WTC11 (cell line): ENCODE results near the gene GNG14. TPM values are rescaled to one million over a fixed set of nuclear protein-coding genes. Genes with fewer than 3 reads are reported as not detected.
A peak's percentile ranks its signal among the peaks of the same experiment; 100 is the strongest.

ENCODE experiments used
- ATAC-seq: fragments of 200-7000 bp; cut with Tn5 transposase; 2 replicates; pipeline ENCODE4 v1.10.0; 2021; ENCODE audit warnings: mild to moderate bottlenecking, moderate library complexity
- CTCF ChIA-PET: fragments of 300-600 bp; sonication (Branson Sonifier 250); formaldehyde crosslinking; loops from one replicate; lab custom pipeline; 2021; ENCODE audit warnings: antibody characterized with exemption; lab: Charles Lee
- POLR2A ChIA-PET: fragments of 350-600 bp; sonication (Branson Sonifier 250); formaldehyde crosslinking; loops from one replicate; lab custom pipeline; 2021; ENCODE audit warnings: antibody characterized with exemption; lab: Charles Lee
- DNase-seq: peaks from one replicate; pipeline ENCODE4 v3.0.0; 2021; ENCODE audit warnings: low spot score
- H3K27ac Mint-ChIP-seq: 2 replicates; pipeline ENCODE4 v1.8.0; 2021; ENCODE audit warnings: mixed read lengths
- H3K27me3 Mint-ChIP-seq: 2 replicates; pipeline ENCODE4 v1.8.0; 2021; ENCODE audit warnings: low read depth, mild to moderate bottlenecking, moderate library complexity, mixed read lengths
- H3K36me3 Mint-ChIP-seq: 2 replicates; pipeline ENCODE4 v1.8.0; 2021; ENCODE audit warnings: mixed read lengths
- H3K4me1 Mint-ChIP-seq: 2 replicates; pipeline ENCODE4 v1.8.0; 2022; ENCODE audit warnings: mixed read lengths
- H3K4me3 Mint-ChIP-seq: 2 replicates; pipeline ENCODE4 v1.8.0; 2021; ENCODE audit warnings: mild to moderate bottlenecking, moderate library complexity, mixed read lengths
- H3K9me3 Mint-ChIP-seq: 2 replicates; pipeline ENCODE4 v1.8.0; 2021; ENCODE audit warnings: mixed read lengths
- ARID4B ChIP-seq: sonication (generic); formaldehyde crosslinking; IDR thresholded peaks from 2 replicates; pipeline ENCODE4 v1.8.0; 2023; ENCODE audit warnings: missing genetic modification reagents, mild to moderate bottlenecking, borderline replicate concordance
- ATF2 ChIP-seq: sonication (generic); formaldehyde crosslinking; IDR thresholded peaks from 2 replicates; pipeline ENCODE4 v1.8.1; 2022; ENCODE audit warnings: low read depth, missing genetic modification reagents, borderline replicate concordance
- ATF6 ChIP-seq: sonication (generic); formaldehyde crosslinking; IDR thresholded peaks from 2 replicates; pipeline ENCODE4 v1.8.1; 2023; ENCODE audit warnings: mild to moderate bottlenecking, missing genetic modification reagents
- CBFB ChIP-seq: sonication (generic); formaldehyde crosslinking; IDR thresholded peaks from 2 replicates; pipeline ENCODE4 v1.8.1; 2022; ENCODE audit warnings: mild to moderate bottlenecking, low read depth, missing genetic modification reagents
- CTCF ChIP-seq: fragments of 200-600 bp; IDR thresholded peaks from 2 replicates; pipeline ENCODE4 v1.8.0; 2022; ENCODE audit warnings: antibody characterized with exemption
- E2F4 ChIP-seq: sonication (generic); formaldehyde crosslinking; IDR thresholded peaks from 2 replicates; pipeline ENCODE4 v1.8.1; 2022; ENCODE audit warnings: low read depth, mild to moderate bottlenecking, moderate library complexity, missing genetic modification reagents, borderline replicate concordance
- FOXJ3 ChIP-seq: sonication (generic); formaldehyde crosslinking; IDR thresholded peaks from 2 replicates; pipeline ENCODE4 v1.9.0; 2021; ENCODE audit warnings: missing genetic modification reagents, mild to moderate bottlenecking, borderline replicate concordance
- FOXP1 ChIP-seq: sonication (generic); formaldehyde crosslinking; IDR thresholded peaks from 2 replicates; pipeline ENCODE4 v1.8.0; 2022; ENCODE audit warnings: missing genetic modification reagents, mild to moderate bottlenecking, moderate library complexity, borderline replicate concordance
- HMGXB4 ChIP-seq: sonication (generic); formaldehyde crosslinking; IDR thresholded peaks from 2 replicates; pipeline ENCODE4 v1.8.1; 2023; ENCODE audit warnings: mild to moderate bottlenecking, moderate library complexity, missing genetic modification reagents
- NR3C1 ChIP-seq: sonication (generic); formaldehyde crosslinking; conservative IDR thresholded peaks from 2 replicates; pipeline ENCODE4 v1.8.1; 2023; ENCODE audit warnings: low read depth, mild to moderate bottlenecking, missing genetic modification reagents
- SMAD4 ChIP-seq: sonication (generic); formaldehyde crosslinking; IDR thresholded peaks from 2 replicates; pipeline ENCODE4 v1.8.0; 2022; ENCODE audit warnings: mild to moderate bottlenecking, missing genetic modification reagents
- TCF7 ChIP-seq: sonication (generic); formaldehyde crosslinking; IDR thresholded peaks from 2 replicates; pipeline ENCODE4 v1.8.0; 2022; ENCODE audit warnings: mild to moderate bottlenecking, low read depth, missing genetic modification reagents, moderate library complexity
- TEAD4 ChIP-seq: sonication (generic); formaldehyde crosslinking; IDR thresholded peaks from 2 replicates; pipeline ENCODE4 v1.8.0; 2022; ENCODE audit warnings: mild to moderate bottlenecking, missing genetic modification reagents
- ZNF281 ChIP-seq: sonication (generic); formaldehyde crosslinking; IDR thresholded peaks from 2 replicates; pipeline ENCODE4 v1.8.0; 2023; ENCODE audit warnings: mild to moderate bottlenecking, missing genetic modification reagents
- ZNF416 ChIP-seq: fragments of 250-450 bp; sonication (Bioruptor Pico); IDR thresholded peaks from 2 replicates; pipeline ENCODE4 v1.9.0; 2021; ENCODE audit warnings: mild to moderate bottlenecking, inconsistent platforms
- total RNA-seq: library from RNA; stranded (reverse); gene quantifications from 3 replicates; pipeline ENCODE4 v1.2.3, GENCODE V29; 2021

GNG14 gene
- total RNA-seq, 1 experiment from 2014 or later, result not detected

GRCh38 chr19:12695514-12695913 lies 7.7 kb downstream of the GNG14 start:
- Mint-ChIP-seq H3K4me3 (peak overlapping the region; percentile 90), H3K4me1 (peaks cover 3% of the 10 kb centered on the region), H3K27ac (no peak overlapping the region), H3K9me3 (no peaks in the 10 kb centered on the region), H3K27me3 (no peaks in the 10 kb centered on the region), H3K36me3 (peaks cover 8% of the 10 kb centered on the region; the same call in 1 of the 2 replicates)
- no peak for DNase-seq
- ChIA-PET POLR2A (interaction anchor here (2.1 kb wide), 1 partner anchor 14 kb away, joined by 13 read pairs; the partner anchor contains the start of gene DHPS), CTCF (interaction anchor here (0.6 to 1.1 kb wide), 3 partner anchors 23 to 79 kb away, joined by 3 read pairs; no protein-coding TSS in a partner anchor)
- TF ChIP-seq ZNF281 (CRISPR knock-in tag) (no peak), CTCF (no peak), FOXP1 (CRISPR knock-in tag) (no peak), E2F4 (CRISPR knock-in tag) (no peak), ZNF416 (CRISPR knock-in tag) (no peak)
- TF ChIP-seq, all 79 proteins: peak for 0
- no peak for ATAC-seq

GRCh38 chr19:12695997-12696365 lies 8.2 kb downstream of the GNG14 start:
- Mint-ChIP-seq H3K27me3 (no peaks in the 10 kb centered on the region), H3K4me1 (peaks cover 3% of the 10 kb centered on the region), H3K36me3 (peaks cover 12% of the 10 kb centered on the region), H3K9me3 (no peaks in the 10 kb centered on the region), H3K27ac (no peak overlapping the region), H3K4me3 (peak overlapping the region; percentile 90)
- POLR2A ChIA-PET, result interaction anchor here (0.8 to 2.1 kb wide), 4 partner anchors 15 to 62 kb away, joined by 3 to 13 read pairs (median 4); partner anchors contain the start of gene DHPS
- CTCF ChIA-PET, result interaction anchor here (0.8 to 1.9 kb wide), 4 partner anchors 62 to 79 kb away, joined by 3 to 10 read pairs (median 6); no protein-coding TSS in a partner anchor
- DNase-seq (no peak), ATAC-seq (peak; percentile 10)
- TF ChIP-seq HMGXB4 (CRISPR knock-in tag), result no peak
- TF ChIP-seq ATF6 (CRISPR knock-in tag), result 0 out of 2 replicates have a peak, but pooled peaks have one; percentile 29
- TF ChIP-seq SMAD4 (CRISPR knock-in tag), result no peak
- no peak for TF ChIP-seq NR3C1 (CRISPR knock-in tag)
- no peak for TF ChIP-seq FOXJ3 (CRISPR knock-in tag)
- TF ChIP-seq ATF2 (CRISPR knock-in tag), result no peak
- 0 out of 2 replicates have a peak, but pooled peaks have one; percentile 62 for TF ChIP-seq TCF7 (CRISPR knock-in tag)
- no peak for TF ChIP-seq TEAD4
- TF ChIP-seq ARID4B (CRISPR knock-in tag), result no peak
- no peak for TF ChIP-seq CBFB
